Uterus (tissue), 4 donors: ENCODE results near the gene DHRS12. TPM values are rescaled to one million over a fixed set of nuclear protein-coding genes. Genes with fewer than 3 reads are reported as not detected.

Experiments
- DNase-seq, 2 donors: peaks; one replicate each; pipeline ENCODE4 v3.0.0-alpha.2; 2019 to 2020
- H3K27ac ChIP-seq, 2 donors: fragments of 200-600 bp; sonication (generic); 1 replicate in 1 of 2; 2 replicates in 1 of 2; pipeline ENCODE4 v1.5.1; 2016 to 2018
- H3K27me3 ChIP-seq, 2 donors: fragments of 200-600 bp; sonication (generic); one replicate each; pipeline ENCODE4 v1.5.1; 2018 to 2019; ENCODE audit warnings: control low read depth in 1 of 2
- H3K36me3 ChIP-seq, 2 donors: fragments of 200-600 bp; sonication (generic); one replicate each; pipeline ENCODE4 v1.5.1; 2019; ENCODE audit warnings: control low read depth in 1 of 2
- H3K4me1 ChIP-seq, 2 donors: fragments of 200-600 bp; sonication (generic); one replicate each; pipeline ENCODE4 v1.5.1; 2018 to 2019; ENCODE audit warnings: control low read depth in 1 of 2
- H3K4me3 ChIP-seq, 2 donors: fragments of 200-600 bp; sonication (generic); 1 replicate in 1 of 2; 2 replicates in 1 of 2; pipeline ENCODE4 v1.5.1; 2018 to 2019; ENCODE audit warnings: mild to moderate bottlenecking in 1 of 2
- H3K9me3 ChIP-seq, 2 donors: fragments of 200-600 bp; sonication (generic); one replicate each; pipeline ENCODE4 v1.5.1; 2019; ENCODE audit warnings: control low read depth in 1 of 2
- CTCF ChIP-seq, 4 experiments: fragments of 200-600 bp in 2 of 4; fragments of 450-650 bp in 2 of 4; sonication (generic) in 2 of 4; IDR thresholded peaks; one replicate each; pipeline ENCODE4 v1.5.1; 2016 to 2019; ENCODE audit warnings: antibody characterized with exemption in 4 of 4, mild to moderate bottlenecking in 2 of 4, moderate library complexity in 1 of 4
- POLR2A ChIP-seq, 2 donors: fragments of 450-650 bp; IDR thresholded peaks; one replicate each; pipeline ENCODE4 v1.6.1; 2016; ENCODE audit warnings: antibody characterized with exemption in 2 of 2, mild to moderate bottlenecking in 1 of 2, moderate library complexity in 1 of 2
- intact Hi-C: fragments of 100-400 bp; cut with DNase I; formaldehyde crosslinking; loops from one replicate; pipeline ENCODE4 v1.15.1; 2023; ENCODE audit warnings: low total_unique reads
- total RNA-seq, 4 donors: library from RNA; depleted of rRNA in 3 of 4; stranded (reverse); fragments of >200 nt in 3 of 4; gene quantifications; one replicate each; pipeline versions ENCODE4 v1.1.0 to v1.2.4, GENCODE V29; 2014 to 2023
- donor health status: DM: yes; HTN: yes; CAD: no.

DHRS12 gene
- total RNA-seq, 4 donors from 2014 or later: 5.4 to 18.8 (median 8.5) TPM

- no peaks in the 10 kb centered on the region for H3K27me3 ChIP-seq
- no peak overlapping the region for H3K27ac ChIP-seq
- no peak overlapping the region for H3K4me3 ChIP-seq
- H3K4me1 ChIP-seq: no peaks in the 10 kb centered on the region
- intact Hi-C loops: no loop called here
- no peaks in the 10 kb centered on the region for H3K36me3 ChIP-seq
- no peak for DNase-seq
- TF ChIP-seq POLR2A (IDR thresholded peaks at IDR 0.05): no peak
- TF ChIP-seq CTCF (IDR thresholded peaks at IDR 0.05): no peak
- no peaks in the 10 kb centered on the region for H3K9me3 ChIP-seq
These were observed 36.0 kb upstream of the DHRS12 start for GRCh38 chr13:51839711-51840540.

- Histone ChIP-seq H3K4me1 (no peaks in the 10 kb centered on the region), H3K4me3 (no peak overlapping the region), H3K27ac (no peak overlapping the region), H3K27me3 (no peaks in the 10 kb centered on the region), H3K9me3 (no peaks in the 10 kb centered on the region), H3K36me3 (no peaks in the 10 kb centered on the region)
- intact Hi-C loops: no loop called here
- TF ChIP-seq POLR2A (IDR thresholded peaks at IDR 0.05): no peak
- TF ChIP-seq CTCF (IDR thresholded peaks at IDR 0.05): no peak
- no peak for DNase-seq
These were observed 34.4 kb upstream of the DHRS12 start for GRCh38 chr13:51838240-51838846.

- Histone ChIP-seq H3K4me3 (no peak overlapping the region), H3K27me3 (no peaks in the 10 kb centered on the region), H3K27ac (no peak overlapping the region), H3K9me3 (no peaks in the 10 kb centered on the region), H3K4me1 (no peaks in the 10 kb centered on the region), H3K36me3 (no peaks in the 10 kb centered on the region)
- no peak for DNase-seq
- intact Hi-C loops: no loop called here
- TF ChIP-seq POLR2A (IDR thresholded peaks at IDR 0.05) (no peak), CTCF (IDR thresholded peaks at IDR 0.05) (no peak)
These were observed 33.1 kb upstream of the DHRS12 start for GRCh38 chr13:51837016-51837415.

- H3K27me3 ChIP-seq: no peaks in the 10 kb centered on the region
- intact Hi-C loops: no loop called here
- H3K4me1 ChIP-seq: no peaks in the 10 kb centered on the region
- no peak overlapping the region for H3K27ac ChIP-seq
- no peak for DNase-seq
- H3K36me3 ChIP-seq: no peaks in the 10 kb centered on the region
- TF ChIP-seq POLR2A (IDR thresholded peaks at IDR 0.05) (no peak), CTCF (IDR thresholded peaks at IDR 0.05) (no peak)
- no peak overlapping the region for H3K4me3 ChIP-seq
- no peaks in the 10 kb centered on the region for H3K9me3 ChIP-seq
These were observed 30.7 kb upstream of the DHRS12 start for GRCh38 chr13:51834581-51835171.

GRCh38 chr13:51833980-51834379 is 30.0 kb upstream of the DHRS12 start:
- Histone ChIP-seq H3K36me3 (no peaks in the 10 kb centered on the region), H3K27me3 (no peaks in the 10 kb centered on the region), H3K4me3 (no peak overlapping the region), H3K27ac (no peak overlapping the region), H3K9me3 (no peaks in the 10 kb centered on the region), H3K4me1 (no peaks in the 10 kb centered on the region)
- intact Hi-C loops: no loop called here
- no peak for TF ChIP-seq CTCF (IDR thresholded peaks at IDR 0.05)
- no peak for TF ChIP-seq POLR2A (IDR thresholded peaks at IDR 0.05)
- no peak for DNase-seq
